SK-N-SH treated with all-trans-retinoic acid at 6 μM for 48 hours (cell line): ENCODE measurements around the gene MCEE.

Experiments
- ATAC-seq: fragments of 200-7000 bp; cut with Tn5 transposase; 3 replicates; pipeline ENCODE4 v1.9.1; 2020; ENCODE audit warnings: mild to moderate bottlenecking, moderate library complexity
- ARNTL ChIP-seq: fragments of 450-650 bp; formaldehyde crosslinking; IDR thresholded peaks from 2 replicates; pipeline ENCODE4 v1.5.0; 2020; ENCODE audit warnings: low read depth, mild to moderate bottlenecking, moderate library complexity, borderline replicate concordance
- BACH2 ChIP-seq: fragments of 250-450 bp; sonication (Bioruptor Pico); IDR thresholded peaks from 2 replicates; pipeline ENCODE4 v1.9.0; 2021; ENCODE audit warnings: mild to moderate bottlenecking, borderline replicate concordance
- CSDC2 ChIP-seq: fragments of 250-450 bp; sonication (Bioruptor Pico); IDR thresholded peaks from 2 replicates; pipeline ENCODE4 v1.5.0; 2020; ENCODE audit warnings: mild to moderate bottlenecking, moderate library complexity
- CSRNP3 ChIP-seq: fragments of 250-450 bp; sonication (Bioruptor Pico); IDR thresholded peaks from 2 replicates; pipeline ENCODE4 v1.5.1; 2021; ENCODE audit warnings: mild to moderate bottlenecking, moderate library complexity
- ESRRG ChIP-seq: fragments of 250-450 bp; sonication (Bioruptor Pico); IDR thresholded peaks from 2 replicates; pipeline ENCODE4 v1.6.1; 2021; ENCODE audit warnings: mild to moderate bottlenecking
- ISL1 ChIP-seq: fragments of 250-450 bp; sonication (Bioruptor Pico); IDR thresholded peaks from 2 replicates; pipeline ENCODE4 v2.1.2; 2022; ENCODE audit warnings: mild to moderate bottlenecking, moderate library complexity
- OSR1 ChIP-seq: fragments of 250-450 bp; sonication (Bioruptor Pico); IDR thresholded peaks from 2 replicates; pipeline ENCODE4 v1.8.0; 2022; ENCODE audit warnings: moderate library complexity, mild to moderate bottlenecking, inconsistent platforms
- PPARA ChIP-seq: fragments of 250-450 bp; sonication (Bioruptor Pico); IDR thresholded peaks from 2 replicates; pipeline ENCODE4 v1.5.0; 2020; ENCODE audit warnings: mild to moderate bottlenecking, borderline replicate concordance
- RARB ChIP-seq: fragments of 250-450 bp; sonication (Bioruptor Pico); IDR thresholded peaks from 2 replicates; pipeline ENCODE4 v1.8.0; 2021; ENCODE audit warnings: mild to moderate bottlenecking, moderate library complexity
- SNAI2 ChIP-seq: fragments of 250-450 bp; sonication (Bioruptor Pico); IDR thresholded peaks from 2 replicates; pipeline ENCODE4 v1.5.0; 2020; ENCODE audit warnings: mild to moderate bottlenecking, moderate library complexity
- TSHZ2 ChIP-seq: fragments of 250-450 bp; sonication (Bioruptor Pico); IDR thresholded peaks from 2 replicates; pipeline ENCODE4 v1.5.0; 2020; ENCODE audit warnings: mild to moderate bottlenecking, moderate library complexity
- ZC3H10 ChIP-seq: fragments of 250-450 bp; sonication (Bioruptor Pico); IDR thresholded peaks from 2 replicates; pipeline ENCODE4 v1.5.1; 2021; ENCODE audit warnings: mild to moderate bottlenecking, moderate library complexity
- ZFP3 ChIP-seq: fragments of 250-450 bp; sonication (Bioruptor Pico); IDR thresholded peaks from 2 replicates; pipeline ENCODE4 v1.5.0; 2020; ENCODE audit warnings: mild to moderate bottlenecking, moderate library complexity
- ZNF565 ChIP-seq: fragments of 450-650 bp; formaldehyde crosslinking; conservative IDR thresholded peaks from 2 replicates; pipeline ENCODE4 v1.5.0; 2020; ENCODE audit warnings: low read depth, mild to moderate bottlenecking, moderate library complexity
- ZNF70 ChIP-seq: fragments of 450-650 bp; formaldehyde crosslinking; IDR thresholded peaks from 2 replicates; pipeline ENCODE4 v1.5.0; 2020; ENCODE audit warnings: mild to moderate bottlenecking, moderate library complexity
- TF ChIP-seq, protein P1 (sequence below): fragments of 250-450 bp; sonication (Bioruptor Pico); IDR thresholded peaks from 2 replicates; pipeline ENCODE4 v1.8.0; 2021; ENCODE audit warnings: low read depth, mild to moderate bottlenecking, moderate library complexity, borderline replicate concordance
- TF ChIP-seq, protein P2 (sequence below): fragments of 250-450 bp; sonication (Bioruptor Pico); IDR thresholded peaks from 2 replicates; pipeline ENCODE4 v1.5.1; 2020; ENCODE audit warnings: low read depth, mild to moderate bottlenecking, moderate library complexity

MCEE gene

DNA sequence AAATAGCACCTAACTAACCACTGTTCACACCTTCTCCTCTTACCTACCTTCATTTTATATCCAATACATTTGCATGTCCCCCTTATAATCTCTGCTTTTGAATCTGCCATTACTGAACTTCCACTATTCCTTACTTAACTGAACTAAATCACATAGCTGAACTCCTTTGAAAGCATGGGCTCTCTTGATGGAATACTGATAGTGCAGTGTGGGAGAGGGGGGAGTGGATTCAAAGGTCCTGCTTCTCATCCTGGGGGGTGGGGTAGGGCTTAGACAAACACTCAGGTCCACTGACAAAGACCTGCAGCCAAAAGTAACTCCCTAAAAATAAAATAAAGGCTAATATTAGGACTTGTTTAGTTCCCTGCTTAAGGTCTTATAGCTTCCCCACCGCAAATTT is 8.6 kb downstream of the MCEE start:
- no peak for TF ChIP-seq CSDC2 (CRISPR knock-in tag)
- TF ChIP-seq, protein P1, sequence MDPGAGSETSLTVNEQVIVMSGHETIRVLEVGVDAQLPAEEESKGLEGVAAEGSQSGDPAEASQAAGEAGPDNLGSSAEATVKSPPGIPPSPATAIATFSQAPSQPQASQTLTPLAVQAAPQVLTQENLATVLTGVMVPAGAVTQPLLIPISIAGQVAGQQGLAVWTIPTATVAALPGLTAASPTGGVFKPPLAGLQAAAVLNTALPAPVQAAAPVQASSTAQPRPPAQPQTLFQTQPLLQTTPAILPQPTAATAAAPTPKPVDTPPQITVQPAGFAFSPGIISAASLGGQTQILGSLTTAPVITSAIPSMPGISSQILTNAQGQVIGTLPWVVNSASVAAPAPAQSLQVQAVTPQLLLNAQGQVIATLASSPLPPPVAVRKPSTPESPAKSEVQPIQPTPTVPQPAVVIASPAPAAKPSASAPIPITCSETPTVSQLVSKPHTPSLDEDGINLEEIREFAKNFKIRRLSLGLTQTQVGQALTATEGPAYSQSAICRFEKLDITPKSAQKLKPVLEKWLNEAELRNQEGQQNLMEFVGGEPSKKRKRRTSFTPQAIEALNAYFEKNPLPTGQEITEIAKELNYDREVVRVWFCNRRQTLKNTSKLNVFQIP (CRISPR knock-in tag): no peak
- no peak for TF ChIP-seq CSRNP3 (CRISPR knock-in tag)
- no peak for TF ChIP-seq ARNTL (CRISPR knock-in tag)
- no peak for TF ChIP-seq OSR1 (CRISPR knock-in tag)
- TF ChIP-seq ESRRG (CRISPR knock-in tag): no peak
- TF ChIP-seq PPARA (CRISPR knock-in tag): no peak
- no peak for TF ChIP-seq TSHZ2 (CRISPR knock-in tag)
- TF ChIP-seq RARB: no peak
- TF ChIP-seq, all 23 proteins: peak for 0
- no peak for ATAC-seq

DNA sequence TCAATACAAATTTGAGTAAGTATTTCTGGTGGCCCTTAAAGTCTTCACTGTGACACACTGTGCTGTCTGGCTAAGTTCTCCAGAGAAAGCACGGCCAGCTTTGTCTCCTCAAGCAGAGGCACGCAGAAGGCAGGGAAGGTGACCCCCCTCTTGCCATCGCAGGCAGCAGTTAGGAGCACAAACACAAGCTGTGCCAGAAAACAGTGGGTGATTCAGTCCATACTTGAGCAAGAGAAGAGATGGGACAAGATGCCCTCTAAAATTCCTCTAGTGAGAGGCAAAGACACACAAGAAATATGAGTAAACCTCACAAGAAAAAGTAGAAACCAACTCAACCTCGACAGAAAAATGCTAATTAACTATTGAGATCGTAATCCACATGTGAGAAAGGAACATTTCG is 9.8 kb downstream of the MCEE start:
- ATAC-seq: no peak
- TF ChIP-seq, protein P1 (CRISPR knock-in tag): no peak
- no peak for TF ChIP-seq ZC3H10
- no peak for TF ChIP-seq ISL1 (CRISPR knock-in tag)
- TF ChIP-seq, protein P2, sequence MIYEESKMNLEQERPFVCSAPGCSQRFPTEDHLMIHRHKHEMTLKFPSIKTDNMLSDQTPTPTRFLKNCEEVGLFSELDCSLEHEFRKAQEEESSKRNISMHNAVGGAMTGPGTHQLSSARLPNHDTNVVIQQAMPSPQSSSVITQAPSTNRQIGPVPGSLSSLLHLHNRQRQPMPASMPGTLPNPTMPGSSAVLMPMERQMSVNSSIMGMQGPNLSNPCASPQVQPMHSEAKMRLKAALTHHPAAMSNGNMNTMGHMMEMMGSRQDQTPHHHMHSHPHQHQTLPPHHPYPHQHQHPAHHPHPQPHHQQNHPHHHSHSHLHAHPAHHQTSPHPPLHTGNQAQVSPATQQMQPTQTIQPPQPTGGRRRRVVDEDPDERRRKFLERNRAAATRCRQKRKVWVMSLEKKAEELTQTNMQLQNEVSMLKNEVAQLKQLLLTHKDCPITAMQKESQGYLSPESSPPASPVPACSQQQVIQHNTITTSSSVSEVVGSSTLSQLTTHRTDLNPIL: no peak
- TF ChIP-seq ZFP3 (CRISPR knock-in tag): no peak
- TF ChIP-seq CSRNP3 (CRISPR knock-in tag): no peak
- TF ChIP-seq SNAI2 (CRISPR knock-in tag): no peak
- TF ChIP-seq ZNF565 (CRISPR knock-in tag): no peak
- TF ChIP-seq ESRRG (CRISPR knock-in tag): no peak
- TF ChIP-seq BACH2 (CRISPR knock-in tag): no peak
- no peak for TF ChIP-seq PPARA (CRISPR knock-in tag)
- TF ChIP-seq ARNTL (CRISPR knock-in tag): no peak
- TF ChIP-seq, all 23 proteins: peak for 0

GRCh38 chr2:71117063-71117462 is 13.0 kb downstream of the MCEE start:
- no peak for ATAC-seq
- no peak for TF ChIP-seq OSR1 (CRISPR knock-in tag)
- no peak for TF ChIP-seq CSRNP3 (CRISPR knock-in tag)
- no peak for TF ChIP-seq ZNF70
- TF ChIP-seq, all 23 proteins: peak for 0
